Measurements from ENCODE around the gene SLC6A17.

SLC6A17 gene

GRCh38 chr1:110150330-110151174, at the start of gene SLC6A17:
TSS of gene SLC6A17 (plus strand) at chr1:110150494. CDS start at chr1:110166930, 16,436 bp downstream.
- DNase-seq (ENCODE audit: low read depth) = no peak

- no peak for DNase-seq (ENCODE audit: low read depth)
These were observed 48.2 kb upstream of the SLC6A17 start for GRCh38 chr1:110102081-110102480.

- peak; percentile 45 for DNase-seq (ENCODE audit: low read depth)
These were observed 44.0 kb upstream of the SLC6A17 start for GRCh38 chr1:110106013-110106941.

GRCh38 chr1:110107867-110108469, 42.3 kb upstream of the SLC6A17 start:
- DNase-seq (ENCODE audit: low read depth) = no peak

- no peak for DNase-seq (ENCODE audit: low read depth)
These were observed 39.2 kb upstream of the SLC6A17 start for GRCh38 chr1:110111081-110111480.

- no peak for DNase-seq (ENCODE audit: low read depth)
These were observed 38.2 kb upstream of the SLC6A17 start, which contains the start of gene UBL4B for GRCh38 chr1:110112143-110112542. TSS of gene UBL4B (plus strand) at chr1:110112443. CDS start at chr1:110112535, 92 bp downstream.

GRCh38 chr1:110112656-110113055, 37.6 kb upstream of the SLC6A17 start:
- DNase-seq (ENCODE audit: low read depth) = no peak

- DNase-seq (ENCODE audit: low read depth) = no peak
These were observed 36.7 kb upstream of the SLC6A17 start for GRCh38 chr1:110113551-110113950.

- no peak for DNase-seq (ENCODE audit: low read depth)
These were observed 36.1 kb upstream of the SLC6A17 start for GRCh38 chr1:110114173-110114572.

- no peak for DNase-seq (ENCODE audit: low read depth)
These were observed 35.5 kb upstream of the SLC6A17 start for GRCh38 chr1:110114784-110115183.

GRCh38 chr1:110118636-110119396, 31.5 kb upstream of the SLC6A17 start:
- no peak for DNase-seq (ENCODE audit: low read depth)

- DNase-seq (ENCODE audit: low read depth) = no peak
These were observed 30.5 kb upstream of the SLC6A17 start for GRCh38 chr1:110119843-110120242.

- no peak for DNase-seq (ENCODE audit: low read depth)
These were observed 29.2 kb upstream of the SLC6A17 start for GRCh38 chr1:110120960-110121561.

GRCh38 chr1:110123224-110123623, 27.1 kb upstream of the SLC6A17 start:
- no peak for DNase-seq (ENCODE audit: low read depth)

- no peak for DNase-seq (ENCODE audit: low read depth)
These were observed 24.5 kb upstream of the SLC6A17 start for GRCh38 chr1:110125810-110126209.

GRCh38 chr1:110130113-110130591, 20.1 kb upstream of the SLC6A17 start:
- DNase-seq (ENCODE audit: low read depth) = no peak

GRCh38 chr1:110130989-110131388, 19.3 kb upstream of the SLC6A17 start:
- no peak for DNase-seq (ENCODE audit: low read depth)

GRCh38 chr1:110132682-110133081, 17.6 kb upstream of the SLC6A17 start:
- no peak for DNase-seq (ENCODE audit: low read depth)

GRCh38 chr1:110133436-110133835, 16.9 kb upstream of the SLC6A17 start:
- no peak for DNase-seq (ENCODE audit: low read depth)

GRCh38 chr1:110134050-110134595, 16.2 kb upstream of the SLC6A17 start:
- no peak for DNase-seq (ENCODE audit: low read depth)

- no peak for DNase-seq (ENCODE audit: low read depth)
These were observed 15.0 kb upstream of the SLC6A17 start for GRCh38 chr1:110135246-110135645.

All from stimulated activated CD4-positive, alpha-beta T cell treated with anti-CD3 and anti-CD28 coated beads, Interleukin-2, amount 100 ng/mL, for 4 hours (primary cell).